Parathyroid adenoma (tissue), 2 donors: ENCODE data around the gene GNPNAT1.
"Not testable (repeated sequence)": the region's sequence is repeated elsewhere in the genome, so short reads cannot be mapped to it uniquely, and the experiment has no call there.

Experiments used
- H2AFZ ChIP-seq: fragments of 300-600 bp; sonication (generic); one replicate; pipeline ENCODE4 v1.7.0; 2017; ENCODE audit warnings: antibody characterized with exemption, mild to moderate bottlenecking
- H3K27ac ChIP-seq: fragments of 300-600 bp; sonication (generic); one replicate; pipeline ENCODE4 v1.7.0; 2017
- H3K27me3 ChIP-seq: fragments of 300-600 bp; sonication (generic); one replicate; pipeline ENCODE4 v1.7.0; 2017; ENCODE audit warnings: low read length; ENCODE audit not compliant: control insufficient read depth, insufficient read depth
- H3K36me3 ChIP-seq: fragments of 300-600 bp; sonication (generic); one replicate; pipeline ENCODE4 v1.7.0; 2017; ENCODE audit warnings: low read length; ENCODE audit not compliant: control insufficient read depth, insufficient read depth
- H3K4me1 ChIP-seq: fragments of 300-600 bp; sonication (generic); one replicate; pipeline ENCODE4 v1.7.0; 2017; ENCODE audit warnings: control low read depth
- H3K4me2 ChIP-seq: fragments of 300-600 bp; sonication (generic); one replicate; pipeline ENCODE4 v1.7.0; 2017; ENCODE audit warnings: low read length
- H3K4me3 ChIP-seq: fragments of 300-600 bp; sonication (generic); one replicate; pipeline ENCODE4 v1.7.0; 2017; ENCODE audit warnings: low read depth, low read length
- H3K79me2 ChIP-seq: fragments of 300-600 bp; sonication (generic); one replicate; pipeline ENCODE4 v1.7.0; 2017; ENCODE audit warnings: control low read depth
- H3K9ac ChIP-seq: fragments of 300-600 bp; sonication (generic); one replicate; pipeline ENCODE4 v1.7.0; 2017; ENCODE audit warnings: mild to moderate bottlenecking
- H3K9me3 ChIP-seq: fragments of 300-600 bp; sonication (generic); one replicate; pipeline ENCODE4 v1.7.0; 2017; ENCODE audit warnings: low read length; ENCODE audit not compliant: control insufficient read depth
- CTCF ChIP-seq: fragments of 300-600 bp; sonication (generic); IDR thresholded peaks from one replicate; pipeline ENCODE4 v1.7.0; 2017; ENCODE audit warnings: antibody characterized with exemption, mild to moderate bottlenecking
- donor health status: primary hyperparathyroidism.

GNPNAT1 gene

GRCh38 chr14:52776816-52777215, 14.6 kb downstream of the GNPNAT1 start:
- Histone ChIP-seq H3K27ac (no peak overlapping the region), H3K9me3 (no peaks in the 10 kb centered on the region), H2AFZ (no peak overlapping the region), H3K4me3 (no peak overlapping the region), H3K79me2 (no peaks in the 10 kb centered on the region), H3K9ac (no peak overlapping the region), H3K4me2 (no peak overlapping the region), H3K4me1 (no peaks in the 10 kb centered on the region), H3K27me3 (no peaks in the 10 kb centered on the region), H3K36me3 (no peaks in the 10 kb centered on the region)
- no peak for TF ChIP-seq CTCF

GRCh38 chr14:52769887-52770286, 21.5 kb downstream of the GNPNAT1 start:
- Histone ChIP-seq H3K9me3 (no peaks in the 10 kb centered on the region), H3K4me2 (no peak overlapping the region), H3K4me1 (no peaks in the 10 kb centered on the region), H3K27ac (no peak overlapping the region), H3K36me3 (no peaks in the 10 kb centered on the region), H3K79me2 (no peaks in the 10 kb centered on the region), H3K27me3 (no peaks in the 10 kb centered on the region), H3K4me3 (no peak overlapping the region), H2AFZ (no peak overlapping the region), H3K9ac (no peak overlapping the region)
- TF ChIP-seq CTCF: no peak

GRCh38 chr14:52767058-52767833, 24.2 kb downstream of the GNPNAT1 start:
- Histone ChIP-seq H3K9ac (no peak overlapping the region), H3K4me2 (no peak overlapping the region), H3K9me3 (no peaks in the 10 kb centered on the region), H3K27me3 (no peaks in the 10 kb centered on the region), H3K4me1 (no peaks in the 10 kb centered on the region), H3K79me2 (no peaks in the 10 kb centered on the region), H2AFZ (no peak overlapping the region), H3K36me3 (no peaks in the 10 kb centered on the region), H3K4me3 (no peak overlapping the region), H3K27ac (no peak overlapping the region)
- TF ChIP-seq CTCF: no peak

GRCh38 chr14:52762923-52763322, 28.5 kb downstream of the GNPNAT1 start:
- not testable (repeated sequence) for H3K4me1 ChIP-seq, H3K4me3 ChIP-seq, H3K36me3 ChIP-seq, H3K4me2 ChIP-seq, H2AFZ ChIP-seq, H3K27ac ChIP-seq, H3K9me3 ChIP-seq, H3K79me2 ChIP-seq, H3K27me3 ChIP-seq, H3K9ac ChIP-seq

GRCh38 chr14:52759145-52759544, 32.3 kb downstream of the GNPNAT1 start:
- no peak for TF ChIP-seq CTCF
- Histone ChIP-seq H3K27me3 (no peaks in the 10 kb centered on the region), H3K9ac (no peak overlapping the region), H3K36me3 (no peaks in the 10 kb centered on the region), H2AFZ (no peak overlapping the region), H3K4me2 (no peak overlapping the region), H3K9me3 (no peaks in the 10 kb centered on the region), H3K79me2 (no peaks in the 10 kb centered on the region), H3K27ac (no peak overlapping the region), H3K4me3 (no peak overlapping the region), H3K4me1 (no peaks in the 10 kb centered on the region)
